T-cell (primary cell): ENCODE data around the gene RAB6B. TPM values are rescaled to one million over a fixed set of nuclear protein-coding genes. Genes with fewer than 3 reads are reported as not detected.

Experiments used
- ATAC-seq, 4 experiments: fragments of 200-7000 bp in 3 of 4; fragments of 150-1000 bp in 1 of 4; cut with Tn5 transposase; replicated peaks in 1 of 4; 1 replicate in 3 of 4; 2 replicates in 1 of 4; pipeline ENCODE4 v1.10.0; 2021; ENCODE audit warnings: moderate library complexity in 3 of 4, mild to moderate bottlenecking in 2 of 4, moderate number of reproducible peaks in 1 of 4
- CTCF ChIA-PET, 2 donors: fragments of 300-600 bp; sonication (Branson Sonifier 250); formaldehyde crosslinking; loops; one replicate each; lab custom pipeline; 2022; ENCODE audit warnings: antibody characterized with exemption in 2 of 2; lab: Charles Lee
- POLR2A ChIA-PET, 2 donors: fragments of 300-600 bp; sonication (Branson Sonifier 250); formaldehyde crosslinking; loops; one replicate each; lab custom pipeline; 2022; ENCODE audit warnings: antibody characterized with exemption in 2 of 2; lab: Charles Lee
- DNase-seq, 35 experiments: peaks; one replicate each; pipeline versions ENCODE4 v3.0.0 to v3.0.0-alpha.2; 2013 to 2023
- H3K27ac ChIP-seq: one replicate; pipeline ENCODE4 v1.5.1; 2013; ENCODE audit warnings: low read length
- H3K27me3 ChIP-seq, 2 experiments: replicated peaks in 1 of 2; 1 replicate in 1 of 2; 2 replicates in 1 of 2; pipeline versions ENCODE4 v1.6.1 to v1.7.0; 2013; ENCODE audit warnings: low read length in 1 of 2, mixed read lengths in 1 of 2; ENCODE audit not compliant: control insufficient read depth in 2 of 2, insufficient read depth in 2 of 2; ENCODE audit errors: extremely low read depth in 1 of 2
- H3K36me3 ChIP-seq, 2 donors: 1 replicate in 1 of 2; 2 replicates in 1 of 2; pipeline versions ENCODE4 v1.6.1 to v1.7.0; 2013; ENCODE audit warnings: low read length in 1 of 2; ENCODE audit not compliant: control insufficient read depth in 2 of 2, insufficient read depth in 1 of 2; ENCODE audit errors: extremely low read depth in 1 of 2
- H3K4me1 ChIP-seq, 2 experiments: 1 replicate in 1 of 2; 2 replicates in 1 of 2; pipeline versions ENCODE4 v1.6.1 to v1.7.0; 2013; ENCODE audit warnings: low read length in 2 of 2, mixed read lengths in 1 of 2; ENCODE audit not compliant: insufficient read depth in 2 of 2, control insufficient read depth in 1 of 2; ENCODE audit errors: extremely low read depth in 1 of 2
- H3K4me3 ChIP-seq, 2 donors: 1 replicate in 1 of 2; 2 replicates in 1 of 2; pipeline versions ENCODE4 v1.5.1 to v1.7.0; 2013; ENCODE audit warnings: mild to moderate bottlenecking in 2 of 2, low read length in 1 of 2, moderate library complexity in 1 of 2; ENCODE audit not compliant: control insufficient read depth in 1 of 2; ENCODE audit errors: extremely low read depth in 1 of 2
- H3K9me3 ChIP-seq: 2 replicates; pipeline ENCODE4 v1.7.0; 2013
- H3K27ac Mint-ChIP-seq, 2 donors: one replicate each; pipeline ENCODE4 v1.8.0; 2020 to 2021; ENCODE audit warnings: mild to moderate bottlenecking in 2 of 2, mixed read lengths in 2 of 2
- H3K27me3 Mint-ChIP-seq, 2 donors: one replicate each; pipeline ENCODE4 v1.8.0; 2021 to 2022; ENCODE audit warnings: mixed read lengths in 2 of 2
- H3K36me3 Mint-ChIP-seq: one replicate; pipeline ENCODE4 v1.8.0; 2021; ENCODE audit warnings: mixed read lengths
- H3K4me1 Mint-ChIP-seq, 3 donors: one replicate each; pipeline ENCODE4 v1.8.0; 2020 to 2022; ENCODE audit warnings: mixed read lengths in 3 of 3, mild to moderate bottlenecking in 1 of 3
- H3K4me3 Mint-ChIP-seq, 3 donors: one replicate each; pipeline ENCODE4 v1.8.0; 2020 to 2022; ENCODE audit warnings: mild to moderate bottlenecking in 3 of 3, mixed read lengths in 3 of 3, moderate library complexity in 3 of 3
- H3K9me3 Mint-ChIP-seq, 3 donors: one replicate each; pipeline ENCODE4 v1.8.0; 2020 to 2022; ENCODE audit warnings: mixed read lengths in 3 of 3
- WGBS: methylation state at CpG from one replicate; pipeline ENCODE4 v1.1.5; 2013; ENCODE audit warnings: missing lambda C conversion rate; ENCODE audit not compliant: insufficient coverage; 5-methylcytosine and 5-hydroxymethylcytosine counted together
- total RNA-seq, 35 experiments: library from RNA in 6 of 35; stranded (reverse) in 6 of 35; fragments of 120-200 nt in 1 of 35; gene quantifications; one replicate each; pipeline versions ENCODE4 v1.2.1 to v1.2.4 and lab custom pipeline; 2013 to 2026

Gene RAB6B
- total RNA-seq, 5 donors from 2014 or later (not counting 1 experiment from before 2014, with no cell fraction given): 0.23 to 2.4 (median 0.76) TPM

GRCh38 chr3:133843634-133844033, 52.0 kb downstream of the RAB6B start:
- ATAC-seq (no peak), DNase-seq (no peak)
- ChIA-PET POLR2A (no interaction called here), CTCF (interaction anchor here (0.6 to 0.9 kb wide), 2 partner anchors 8 to 1420 kb away, joined by 3 read pairs; no protein-coding TSS in a partner anchor)
- Mint-ChIP-seq H3K4me1 (no peaks in the 10 kb centered on the region), H3K36me3 (no peaks in the 10 kb centered on the region), H3K4me3 (no peak overlapping the region), H3K27ac (no peak overlapping the region), H3K27me3 (no peaks in the 10 kb centered on the region), H3K9me3 (no peaks in the 10 kb centered on the region)
- Histone ChIP-seq H3K27ac (no peak overlapping the region), H3K36me3 (no peaks in the 10 kb centered on the region), H3K4me1 (no peaks in the 10 kb centered on the region), H3K9me3 (no peaks in the 10 kb centered on the region), H3K27me3 (peaks cover 0 to 10% of the 10 kb centered on the region in 2 experiments), H3K4me3 (no peak overlapping the region)
- 90% methylated on average over 3 of the region's 7 CpGs for WGBS

GRCh38 chr3:133842158-133842557, 53.5 kb downstream of the RAB6B start:
- Mint-ChIP-seq H3K36me3 (no peaks in the 10 kb centered on the region), H3K4me1 (no peaks in the 10 kb centered on the region), H3K9me3 (no peaks in the 10 kb centered on the region), H3K4me3 (no peak overlapping the region), H3K27me3 (no peaks in the 10 kb centered on the region), H3K27ac (no peak overlapping the region)
- H3K9me3 ChIP-seq: no peaks in the 10 kb centered on the region
- H3K36me3 ChIP-seq: no peaks in the 10 kb centered on the region
- ATAC-seq (no peak), DNase-seq (no peak)
- H3K4me1 ChIP-seq: no peaks in the 10 kb centered on the region
- WGBS: 83% methylated on average over 2 of the region's 4 CpGs
- H3K4me3 ChIP-seq: no peak overlapping the region
- H3K27me3 ChIP-seq: peaks cover 0 to 13% of the 10 kb centered on the region in 2 experiments
- ChIA-PET CTCF (no interaction called here), POLR2A (no interaction called here)
- H3K27ac ChIP-seq: no peak overlapping the region

GRCh38 chr3:133841196-133841595, 54.5 kb downstream of the RAB6B start:
- H3K27me3 Mint-ChIP-seq: peaks cover 0 to 2% of the 10 kb centered on the region in 2 donors
- no peaks in the 10 kb centered on the region for H3K4me1 ChIP-seq
- no peak overlapping the region for H3K4me3 Mint-ChIP-seq
- H3K36me3 ChIP-seq: no peaks in the 10 kb centered on the region
- no peak overlapping the region for H3K27ac Mint-ChIP-seq
- H3K27ac ChIP-seq: no peak overlapping the region
- ChIA-PET POLR2A (no interaction called here), CTCF (no interaction called here)
- H3K4me1 Mint-ChIP-seq: no peaks in the 10 kb centered on the region
- ATAC-seq (no peak), DNase-seq (no peak)
- H3K9me3 ChIP-seq: no peaks in the 10 kb centered on the region
- no peak overlapping the region for H3K4me3 ChIP-seq
- no peaks in the 10 kb centered on the region for H3K9me3 Mint-ChIP-seq
- no peaks in the 10 kb centered on the region for H3K36me3 Mint-ChIP-seq
- peaks cover 0 to 13% of the 10 kb centered on the region in 2 experiments for H3K27me3 ChIP-seq
- WGBS: 96% methylated on average over 5 of the region's 8 CpGs

- Mint-ChIP-seq H3K36me3 (no peaks in the 10 kb centered on the region), H3K27me3 (peaks cover 0 to 2% of the 10 kb centered on the region in 2 donors), H3K4me1 (no peaks in the 10 kb centered on the region), H3K9me3 (no peaks in the 10 kb centered on the region), H3K27ac (no peak overlapping the region), H3K4me3 (no peak overlapping the region)
- DNase-seq (no peak), ATAC-seq (no peak)
- no peaks in the 10 kb centered on the region for H3K36me3 ChIP-seq
- POLR2A ChIA-PET: no interaction called here
- H3K4me3 ChIP-seq: no peak overlapping the region
- 88% methylated on average over 3 of the region's 6 CpGs for WGBS
- CTCF ChIA-PET: no interaction called here
- H3K4me1 ChIP-seq: no peaks in the 10 kb centered on the region
- no peak overlapping the region for H3K27ac ChIP-seq
- no peaks in the 10 kb centered on the region for H3K9me3 ChIP-seq
- H3K27me3 ChIP-seq: peaks cover 0 to 13% of the 10 kb centered on the region in 2 experiments
Observed at GRCh38 chr3:133840767-133841166, 54.9 kb downstream of the RAB6B start.

- H3K4me3 ChIP-seq: no peak overlapping the region
- ChIA-PET POLR2A (no interaction called here), CTCF (no interaction called here)
- Mint-ChIP-seq H3K27ac (no peak overlapping the region), H3K4me3 (no peak overlapping the region), H3K4me1 (no peaks in the 10 kb centered on the region), H3K9me3 (no peaks in the 10 kb centered on the region), H3K27me3 (peaks cover 0 to 2% of the 10 kb centered on the region in 2 donors), H3K36me3 (no peaks in the 10 kb centered on the region)
- 87% methylated on average over 6 of the region's 9 CpGs for WGBS
- no peak overlapping the region for H3K27ac ChIP-seq
- ATAC-seq (no peak), DNase-seq (no peak)
- H3K9me3 ChIP-seq: no peaks in the 10 kb centered on the region
- H3K4me1 ChIP-seq: no peaks in the 10 kb centered on the region
- peaks cover 0 to 13% of the 10 kb centered on the region in 2 experiments for H3K27me3 ChIP-seq
- H3K36me3 ChIP-seq: no peaks in the 10 kb centered on the region
Observed at GRCh38 chr3:133840055-133840737, 55.5 kb downstream of the RAB6B start.

GRCh38 chr3:133838916-133839800, 56.5 kb downstream of the RAB6B start:
- POLR2A ChIA-PET: no interaction called here
- no peak overlapping the region for H3K27ac Mint-ChIP-seq

More at GRCh38 chr3:133838916-133839800, 56.5 kb downstream of the RAB6B start:
- no peak overlapping the region for H3K27ac ChIP-seq
- Mint-ChIP-seq H3K27me3 (peaks cover 0 to 2% of the 10 kb centered on the region in 2 donors), H3K36me3 (no peaks in the 10 kb centered on the region), H3K9me3 (no peaks in the 10 kb centered on the region), H3K4me1 (no peaks in the 10 kb centered on the region), H3K4me3 (no peak overlapping the region)
- 88% methylated on average over 10 of the region's 12 CpGs for WGBS
- H3K36me3 ChIP-seq: no peaks in the 10 kb centered on the region
- DNase-seq: no peak
- H3K9me3 ChIP-seq: no peaks in the 10 kb centered on the region
- no peak overlapping the region for H3K4me3 ChIP-seq
- H3K4me1 ChIP-seq: no peaks in the 10 kb centered on the region
- CTCF ChIA-PET: no interaction called here
- ATAC-seq: no peak
- H3K27me3 ChIP-seq: peaks cover 0 to 16% of the 10 kb centered on the region in 2 experiments
